Activated CD4-positive, alpha-beta T cell treated with anti-CD3 and anti-CD28 coated beads, Interleukin-2, amount 50 U/mL, for 4 hours (primary cell): ENCODE results near the gene KNCN.

ENCODE experiments used
- DNase-seq, 2 experiments: peaks; one replicate each; pipeline ENCODE4 v3.0.0-alpha.2; 2020

Gene KNCN

DNA sequence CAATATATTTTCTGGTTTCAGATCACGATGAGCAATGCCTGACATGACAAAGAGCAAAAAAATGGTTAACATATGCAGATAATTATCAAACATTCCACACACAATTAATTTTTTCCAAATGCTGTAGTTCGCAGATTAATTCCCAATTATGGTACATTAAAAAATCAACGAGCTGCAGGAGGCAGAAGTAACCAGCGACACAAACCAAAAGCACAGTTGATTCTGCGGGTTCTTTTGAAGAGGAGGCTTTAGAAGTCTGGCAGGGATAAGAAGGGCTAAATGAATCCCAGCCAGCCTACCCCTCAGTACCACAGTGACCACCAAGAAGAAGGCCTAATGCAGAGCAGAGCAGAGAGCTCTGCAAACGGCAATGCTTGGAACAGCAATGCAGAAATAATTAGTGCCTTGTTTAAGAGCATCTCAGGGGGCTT is 17.0 kb upstream of the KNCN start:
- no peak for DNase-seq

DNA sequence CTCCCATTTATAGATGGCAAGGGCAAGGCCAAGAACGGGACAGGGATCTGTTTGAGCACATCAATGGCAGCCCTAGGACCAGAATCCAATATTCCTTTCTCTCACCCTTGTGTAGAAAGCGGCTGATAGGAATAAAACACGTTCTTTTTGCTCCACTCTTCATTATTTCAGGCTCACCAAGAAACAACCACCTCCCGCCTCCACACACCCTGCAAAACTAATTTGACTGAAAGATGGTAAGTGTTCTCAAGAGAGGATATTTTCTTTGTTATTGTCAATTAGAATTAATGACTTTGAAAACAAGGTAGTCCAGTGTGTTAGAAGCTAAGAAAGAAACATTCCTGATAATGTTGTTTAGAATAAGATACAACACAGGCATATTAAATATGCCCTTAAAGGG is 11.9 kb upstream of the KNCN start:
- DNase-seq: no peak

DNA sequence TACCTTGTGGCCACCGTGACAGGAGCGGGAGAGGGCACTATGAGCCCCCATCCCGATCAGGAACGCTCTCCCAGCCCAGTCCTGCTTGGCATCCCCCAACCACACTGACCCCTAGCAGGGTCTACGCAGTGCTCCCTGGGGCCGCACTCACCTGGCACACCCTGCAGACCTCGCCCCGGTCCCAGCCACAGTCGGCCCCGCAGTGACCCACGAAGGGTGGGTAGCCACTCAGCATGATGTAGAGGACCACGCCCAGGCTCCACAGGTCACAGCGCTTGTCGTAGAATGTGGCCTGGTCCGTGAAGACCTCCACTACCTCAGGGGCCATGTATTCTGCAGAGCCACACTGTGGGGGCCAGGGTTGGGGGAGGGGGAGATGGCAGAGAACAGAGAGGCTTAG is 11.1 kb upstream of the KNCN start:
- DNase-seq: no peak

DNA sequence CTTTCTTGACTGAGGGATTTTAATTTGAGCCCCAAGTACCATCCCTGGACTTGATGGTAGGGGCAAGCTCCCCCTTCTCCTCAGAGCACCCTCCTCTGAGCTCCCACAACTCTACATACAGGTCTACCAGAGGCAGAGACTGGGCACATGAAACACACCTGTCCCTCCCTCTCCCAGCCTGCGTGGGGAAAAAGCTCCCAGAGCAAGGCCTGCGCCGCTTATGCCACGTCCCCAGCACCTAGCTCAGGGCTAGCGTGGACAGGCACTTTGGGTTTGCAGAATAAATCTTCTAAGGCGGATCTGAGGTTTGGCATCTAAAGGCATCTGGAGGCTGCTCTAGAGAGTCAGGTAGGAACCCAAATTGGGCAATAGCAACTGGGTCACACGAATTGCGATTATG is 7.5 kb upstream of the KNCN start:
- DNase-seq: no peak

DNA sequence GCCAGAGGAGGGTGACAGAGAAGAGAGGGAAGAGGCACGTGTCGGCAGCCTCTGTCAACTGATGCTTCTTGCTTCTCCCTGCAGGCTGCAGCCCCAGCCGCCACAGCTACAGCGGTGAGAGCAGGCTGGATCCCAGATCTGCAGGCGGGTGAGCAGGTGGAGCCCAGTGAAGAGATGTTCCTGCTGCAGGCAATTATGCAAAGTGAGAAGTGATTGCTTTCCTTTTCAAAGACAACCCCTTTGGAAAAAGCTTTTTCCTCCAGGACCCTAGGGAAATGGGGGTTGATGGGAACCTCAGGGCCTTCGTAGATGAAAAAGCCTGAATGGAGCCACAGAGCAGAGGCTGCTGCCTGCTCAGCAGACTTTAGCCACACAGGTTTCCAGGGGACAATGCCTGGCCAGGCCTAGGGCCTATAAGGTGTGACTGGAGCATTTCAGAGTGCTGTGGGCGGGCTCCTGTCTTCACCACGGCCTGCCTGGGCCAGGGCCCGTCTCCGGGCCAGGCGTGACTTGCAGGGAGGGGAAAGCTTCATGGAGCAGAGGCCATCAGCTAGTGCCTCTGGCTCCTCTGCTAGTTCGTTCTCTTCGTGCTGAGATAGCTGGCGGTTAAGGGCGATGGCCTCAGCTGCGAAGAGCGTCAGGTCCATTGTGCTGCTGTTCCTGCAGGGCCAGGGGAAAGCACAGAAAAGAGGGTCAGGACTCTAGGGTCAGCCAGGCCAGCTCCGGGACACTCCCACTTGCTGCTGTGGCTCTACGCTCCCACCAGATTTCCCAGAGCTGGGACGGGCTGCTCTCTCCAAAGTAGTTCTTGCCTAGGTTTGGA is 6.9 kb upstream of the KNCN start:
- no peak for DNase-seq

DNA sequence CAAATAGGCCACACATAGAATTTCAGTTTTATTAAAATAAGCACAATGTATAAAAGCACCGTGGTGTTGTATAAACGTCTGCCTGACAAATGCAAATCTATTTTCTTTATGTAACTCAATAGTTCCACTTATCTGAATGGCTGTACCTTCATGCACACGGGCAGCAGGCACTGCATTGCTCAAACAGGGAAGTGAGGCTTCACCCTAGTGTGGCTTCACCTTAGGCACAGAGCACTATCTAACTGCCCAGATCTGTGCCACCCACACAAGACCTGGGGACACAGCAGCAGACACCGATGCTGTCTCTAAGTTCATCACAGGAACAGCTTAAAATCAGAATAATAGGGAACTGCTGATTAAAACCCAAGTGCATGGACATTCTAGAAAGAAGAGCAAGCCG is 6.0 kb upstream of the KNCN start:
- DNase-seq: no peak

DNA sequence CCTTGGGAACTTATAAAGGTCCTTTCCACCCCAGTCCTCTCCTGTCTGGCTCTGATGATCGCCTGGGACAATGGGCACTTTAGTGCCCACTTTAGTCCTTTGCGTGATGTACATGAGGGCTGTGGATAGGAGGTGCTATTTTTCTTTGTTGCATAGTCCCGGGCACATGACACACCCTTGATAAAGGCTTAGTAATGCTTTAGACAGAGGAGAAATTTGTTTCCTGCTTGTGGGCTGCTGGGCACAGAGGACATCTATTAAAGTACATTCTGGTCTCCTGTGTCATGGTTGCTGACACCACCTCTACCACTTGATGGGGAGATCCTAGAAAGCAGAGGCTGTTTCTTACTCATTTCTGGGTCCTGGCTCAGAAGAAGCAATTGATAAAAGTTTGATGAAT is 5.4 kb upstream of the KNCN start:
- no peak for DNase-seq

DNA sequence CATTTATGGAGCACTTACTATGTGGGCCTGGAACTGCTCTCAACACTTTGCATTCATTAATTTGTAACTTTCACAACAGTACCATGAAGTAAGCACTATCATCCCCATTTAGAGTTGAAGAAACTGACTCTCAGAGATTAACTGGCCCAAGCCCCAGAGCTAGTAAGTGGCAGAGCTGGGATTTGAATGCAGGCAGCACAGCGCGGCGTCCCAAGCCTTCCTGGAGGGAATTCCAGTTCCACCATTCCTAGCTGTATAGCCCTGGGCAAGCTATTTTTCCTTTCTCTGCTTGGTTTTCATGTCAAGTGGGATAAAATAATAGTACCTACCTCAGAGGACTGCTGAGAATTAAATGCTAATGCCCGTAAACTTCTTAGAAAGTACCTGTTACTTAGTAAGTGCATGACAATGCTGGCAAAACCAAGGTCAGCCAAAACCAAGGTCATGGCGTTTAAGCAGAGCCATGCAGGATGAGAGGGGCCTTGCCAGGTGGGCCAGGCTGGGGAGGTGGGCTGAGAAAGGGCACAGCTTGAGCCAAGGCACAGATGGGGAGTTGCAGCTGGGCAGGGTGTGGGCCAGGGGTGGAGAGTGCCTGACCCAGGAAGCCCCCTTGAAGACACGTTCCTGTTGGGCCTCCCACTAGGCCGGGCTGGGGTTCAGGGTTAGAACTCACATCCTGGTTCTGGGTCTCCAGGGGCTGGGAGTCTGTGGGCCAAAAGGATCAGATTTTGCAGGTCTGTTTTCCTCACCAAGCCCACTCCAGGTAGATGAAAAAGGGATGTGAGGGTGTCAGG is 4.6 kb upstream of the KNCN start:
- no peak for DNase-seq

DNA sequence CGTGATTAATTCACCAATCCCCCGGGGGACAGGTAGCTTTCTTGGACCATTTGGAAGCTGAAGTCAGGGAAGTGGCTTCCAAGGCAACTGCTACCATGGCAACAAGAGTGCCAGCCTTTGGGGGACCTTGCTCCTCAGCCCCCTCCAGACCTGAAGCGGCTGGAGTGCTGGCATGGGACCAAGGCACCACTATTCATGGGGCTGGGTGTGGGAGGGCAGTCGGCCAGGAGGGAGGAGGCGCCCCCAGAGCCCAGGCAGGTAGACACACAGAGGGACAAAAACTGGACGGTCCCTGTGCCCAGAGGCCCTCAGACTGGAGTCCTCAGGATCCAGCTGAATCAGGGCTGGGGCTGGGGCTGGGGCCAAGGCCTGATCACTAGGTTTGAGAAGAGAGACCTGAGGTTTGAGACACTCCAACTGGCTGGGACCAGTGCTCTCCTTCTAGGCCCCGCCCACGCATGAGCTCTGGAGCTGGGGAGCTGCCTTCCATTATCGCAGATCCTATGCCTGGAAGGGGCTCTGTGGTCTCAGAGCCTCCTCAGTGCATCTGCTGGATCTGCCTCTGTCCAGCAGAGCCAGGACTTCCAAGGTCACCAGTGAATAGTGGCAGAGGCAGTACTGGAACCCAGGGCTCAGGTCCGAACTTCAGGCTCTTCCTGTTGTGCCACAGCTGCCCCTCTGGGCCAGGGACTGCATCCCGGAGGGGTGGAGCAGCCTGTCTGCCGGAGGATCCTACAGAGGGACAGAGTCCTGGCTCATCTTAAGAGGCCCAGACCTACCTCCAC is 3.3 kb upstream of the KNCN start:
- DNase-seq: no peak

DNA sequence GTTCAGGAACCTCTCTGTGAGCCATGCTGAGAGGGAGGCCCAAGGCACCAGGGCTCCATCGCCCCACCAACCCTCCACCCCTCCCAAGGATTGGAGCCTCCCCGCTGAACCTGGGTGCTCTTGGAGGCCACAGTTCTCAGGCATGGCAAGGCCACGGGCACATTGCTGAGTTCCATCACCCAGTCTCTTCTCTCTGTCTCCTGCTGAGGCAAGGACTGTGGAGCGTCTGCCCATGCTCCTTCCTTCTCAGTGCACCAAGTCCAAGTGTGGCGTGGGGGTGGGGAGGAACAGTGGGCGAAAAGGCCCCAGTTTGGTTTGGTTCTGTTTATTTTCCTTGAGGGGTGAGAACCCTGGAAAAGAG is 2.8 kb upstream of the KNCN start:
- DNase-seq: no peak

DNA sequence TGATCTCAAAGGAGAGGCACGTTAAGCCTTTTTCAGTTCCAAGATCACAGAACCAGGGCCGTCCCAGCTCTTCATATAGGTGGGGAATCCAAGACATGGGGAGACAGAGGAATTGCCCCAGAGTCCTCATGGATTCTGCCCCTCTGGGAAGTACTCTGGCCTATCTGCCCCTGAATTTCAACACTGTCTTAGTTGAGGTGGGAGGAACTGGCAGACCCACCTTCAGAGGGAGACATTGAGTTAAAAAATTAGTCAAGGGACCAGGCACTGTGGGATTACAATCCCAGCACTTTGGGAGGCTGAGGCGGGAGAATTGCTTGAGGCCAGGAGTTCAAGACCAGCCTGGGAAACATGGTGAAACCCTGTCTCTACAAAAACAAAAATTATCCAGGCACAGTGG is 2.1 kb upstream of the KNCN start:
- DNase-seq: no peak

DNA sequence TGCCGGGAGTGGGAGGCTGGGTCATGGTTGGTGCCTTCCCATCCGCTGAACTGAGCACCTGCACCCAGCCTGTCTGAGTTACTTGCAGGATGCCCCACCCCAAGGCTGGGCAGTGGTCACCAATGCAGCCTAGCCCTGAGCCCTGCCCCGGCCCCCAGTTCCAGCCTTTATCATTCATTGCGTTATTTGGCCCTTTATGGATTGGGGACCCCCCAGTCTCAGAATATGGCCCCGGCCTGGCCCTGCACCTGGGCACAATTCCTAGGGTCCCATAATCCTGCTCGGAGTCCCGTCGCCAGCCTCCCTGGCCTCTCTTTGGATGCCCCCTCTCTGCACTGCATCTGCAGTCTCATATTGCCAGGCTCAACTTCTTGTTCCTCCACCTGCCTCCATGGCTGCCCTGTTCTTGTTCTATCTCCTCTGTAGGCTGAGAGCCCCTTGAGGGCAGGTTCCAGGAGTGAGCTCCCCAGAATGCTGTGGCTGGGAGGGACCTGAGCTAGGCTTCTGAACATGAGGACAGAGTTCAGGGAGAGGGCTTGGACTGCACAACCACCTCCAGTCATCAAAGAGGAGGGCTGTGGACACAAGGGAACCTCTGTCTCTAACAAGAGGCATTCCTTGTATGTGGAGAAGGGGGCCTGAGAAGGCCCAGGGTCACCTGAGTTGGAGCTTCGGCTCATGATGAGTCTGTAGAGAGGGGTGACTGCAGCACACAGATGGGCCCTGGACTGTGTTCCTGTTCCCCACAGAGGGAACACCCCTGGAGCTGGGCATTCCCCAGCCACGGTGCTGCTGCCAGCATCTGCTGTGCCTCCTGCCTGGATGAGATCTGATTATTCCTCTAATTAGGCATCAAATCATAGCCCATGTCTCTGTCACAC is 1.1 kb upstream of the KNCN start:
- no peak for DNase-seq

DNA sequence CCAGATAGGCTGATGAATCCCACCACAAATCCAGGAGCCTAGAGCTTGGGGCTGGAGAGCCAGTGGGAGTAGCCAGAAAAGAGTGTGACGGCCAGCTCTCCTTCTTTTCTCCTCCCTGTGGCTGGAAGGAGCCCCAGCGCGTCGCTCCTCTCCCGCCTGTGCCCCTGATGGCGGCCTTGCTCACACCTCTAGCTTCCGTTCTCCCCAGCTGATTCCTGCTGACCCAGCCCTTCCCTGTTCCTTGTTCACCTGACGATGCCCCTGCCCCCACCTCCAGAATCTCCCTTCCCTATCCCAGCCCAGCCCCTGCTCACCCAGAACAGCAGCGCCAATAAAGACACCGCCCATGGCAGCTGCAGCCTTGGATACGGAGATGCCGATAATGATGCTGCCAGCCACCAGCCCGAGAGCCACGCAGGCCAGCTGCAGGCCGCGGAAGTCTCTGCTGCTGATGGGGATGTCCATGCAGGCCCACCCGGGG is 656 bp downstream of the KNCN start:
- no peak for DNase-seq

DNA sequence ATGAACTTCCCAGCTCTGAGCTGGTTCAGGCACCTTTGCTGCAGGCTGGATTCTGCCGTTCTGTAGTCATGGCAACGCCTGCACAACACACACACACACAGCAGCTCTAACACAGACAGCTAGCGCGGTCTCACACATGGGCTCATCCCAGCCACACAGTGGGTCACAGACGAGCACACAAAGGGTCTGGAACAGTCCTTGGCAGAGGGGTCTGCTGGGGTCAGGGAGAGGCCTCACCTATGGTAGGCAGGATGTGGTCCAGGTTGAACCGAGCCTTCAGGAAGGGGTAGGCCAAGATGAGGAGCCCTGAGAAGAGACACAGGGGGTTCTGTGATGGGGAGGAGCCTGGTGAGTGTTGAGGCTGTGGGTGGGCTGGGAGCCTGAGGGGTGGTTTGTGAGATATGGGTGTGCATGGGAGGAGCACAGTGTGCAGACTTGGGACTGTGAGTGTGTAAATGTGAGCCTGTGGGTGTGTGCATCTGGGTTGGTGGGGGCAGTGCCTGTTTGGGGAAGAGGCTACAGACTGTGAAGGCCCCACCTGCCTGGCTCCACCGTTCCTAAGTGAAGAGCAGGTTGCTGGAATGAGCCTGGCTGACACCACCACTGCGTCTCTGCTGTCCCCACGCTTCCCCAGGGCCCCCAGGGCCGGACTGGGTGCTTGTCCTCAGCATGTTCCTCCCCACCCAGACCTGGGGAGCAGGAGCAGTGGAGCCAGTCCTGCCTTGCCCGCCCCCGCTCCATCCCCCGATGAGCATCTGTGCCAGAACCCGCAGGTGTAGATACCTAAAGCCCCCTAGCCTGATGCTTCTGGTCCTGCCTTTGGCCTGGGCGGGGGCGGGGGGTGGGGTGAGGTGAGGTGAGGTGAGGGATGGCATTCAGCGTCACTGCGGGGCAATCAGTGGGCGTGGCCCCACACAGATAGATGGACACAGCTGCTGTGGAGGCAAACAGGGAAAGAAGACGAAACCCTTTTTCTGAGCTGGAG is 1.5 kb downstream of the KNCN start:
- no peak for DNase-seq

DNA sequence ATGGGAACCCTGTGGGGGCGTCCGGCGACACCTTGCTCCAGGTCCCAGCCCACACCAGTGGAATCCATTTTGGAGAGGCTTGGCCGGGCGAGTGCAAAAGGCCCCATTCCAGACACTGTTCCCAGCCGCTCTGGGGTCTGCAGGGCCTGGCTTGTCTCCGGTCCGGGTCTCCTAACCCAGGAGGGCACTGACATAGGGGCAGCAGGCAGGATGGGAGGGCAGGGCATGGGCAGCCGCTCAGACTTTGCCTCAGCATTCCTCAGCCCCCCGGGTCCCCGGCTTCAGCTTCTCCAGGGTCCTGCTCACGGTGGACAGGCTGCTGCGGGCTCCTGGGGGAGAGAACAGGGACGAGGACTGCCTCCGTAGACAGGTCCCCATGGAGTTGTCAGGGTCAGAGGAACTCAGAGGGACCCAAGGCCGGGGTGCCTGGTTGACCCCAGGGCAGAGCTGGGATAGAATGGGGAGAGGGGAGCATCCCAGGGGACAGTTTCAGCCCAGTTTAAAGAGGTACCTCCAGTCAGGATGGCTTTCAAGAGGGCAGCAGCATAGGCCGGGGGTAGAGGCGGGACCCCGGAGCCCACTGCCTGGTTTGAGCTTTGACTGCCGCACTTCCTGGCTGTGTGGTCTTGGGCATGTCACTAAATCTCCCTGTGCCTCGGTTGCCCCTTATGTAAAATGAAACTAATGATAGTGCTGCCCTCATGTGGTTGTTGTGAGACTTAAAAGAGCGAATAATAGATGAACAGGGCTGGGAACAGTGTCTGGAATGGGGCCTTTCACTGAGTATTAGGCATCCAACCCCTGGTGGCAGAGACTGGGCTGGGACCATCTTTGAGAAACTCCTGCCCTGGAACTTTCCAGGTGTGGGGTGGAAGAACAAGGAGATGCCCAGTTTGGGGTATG is 3.7 kb downstream of the KNCN start:
- no peak for DNase-seq

DNA sequence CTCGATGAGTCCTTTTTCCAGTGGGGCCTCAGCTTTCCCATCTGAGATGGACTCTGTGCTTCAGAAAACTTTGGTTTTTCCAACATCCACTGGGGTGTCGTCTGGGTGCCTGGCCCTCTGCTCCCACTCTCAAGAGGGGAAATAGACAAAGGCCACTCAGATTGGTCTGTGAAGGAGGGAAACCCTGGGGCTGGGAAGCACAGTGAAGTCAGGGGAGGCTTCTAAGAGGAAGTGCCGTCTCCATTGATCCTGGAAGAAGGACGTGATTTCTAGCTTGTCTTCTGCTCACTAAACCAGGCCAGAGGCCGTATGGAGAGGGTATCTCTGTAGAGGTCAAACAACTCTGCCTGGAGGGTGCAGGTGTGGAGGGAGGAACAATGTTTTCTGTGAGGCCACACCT is 5.2 kb downstream of the KNCN start:
- DNase-seq: no peak

DNA sequence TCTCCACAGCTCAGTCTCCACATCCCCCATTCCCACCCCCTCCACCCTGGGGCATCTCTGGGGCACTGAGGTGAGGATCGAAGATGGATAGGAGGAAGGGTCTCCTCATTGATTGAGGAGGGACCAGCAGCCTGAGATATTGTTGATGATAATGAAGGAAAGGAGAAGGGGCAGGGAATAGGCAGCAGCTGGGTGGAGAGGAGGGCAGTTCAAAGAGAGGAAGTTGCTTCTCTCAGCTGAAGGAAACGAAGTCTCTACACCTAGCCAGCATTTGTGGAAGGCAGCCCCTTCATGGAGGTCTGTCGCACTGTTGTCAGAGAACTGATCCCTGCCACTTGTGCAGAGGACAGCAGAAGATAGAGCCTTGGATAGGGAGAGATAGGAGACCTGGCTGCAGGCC is 5.7 kb downstream of the KNCN start:
- DNase-seq: no peak

DNA sequence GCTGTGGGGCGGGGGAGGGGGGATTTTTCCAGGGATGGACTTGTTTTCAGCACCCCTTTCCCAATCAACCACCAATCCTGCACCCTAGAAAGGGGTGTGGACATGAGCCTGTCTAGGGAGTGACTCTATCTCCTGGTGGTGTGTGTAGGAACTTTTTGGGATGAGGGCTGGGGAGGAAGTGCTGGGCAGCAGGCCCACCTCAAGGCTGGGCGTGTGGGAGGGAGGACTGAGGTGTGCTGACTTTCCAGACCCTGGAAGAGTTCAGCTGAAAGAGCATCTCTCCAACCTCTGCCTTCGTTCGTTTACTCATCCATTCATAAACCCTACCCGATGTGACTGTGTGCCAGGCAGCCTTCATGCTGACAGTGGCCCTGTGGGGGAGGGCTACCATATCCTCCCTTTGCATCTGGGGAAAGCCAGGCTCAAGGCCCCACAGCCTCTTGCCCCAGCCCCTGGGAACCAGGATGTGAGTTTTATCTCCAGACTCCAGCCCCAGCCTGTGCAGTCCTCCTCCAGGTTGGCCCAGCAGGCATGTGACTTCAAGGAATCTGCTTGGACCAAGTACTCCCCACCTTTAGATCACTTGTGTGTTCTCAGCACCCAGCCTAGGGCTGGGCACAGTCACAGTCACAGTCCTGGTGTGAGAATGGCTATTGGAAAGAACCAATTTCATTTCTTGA is 6.7 kb downstream of the KNCN start:
- DNase-seq: no peak

DNA sequence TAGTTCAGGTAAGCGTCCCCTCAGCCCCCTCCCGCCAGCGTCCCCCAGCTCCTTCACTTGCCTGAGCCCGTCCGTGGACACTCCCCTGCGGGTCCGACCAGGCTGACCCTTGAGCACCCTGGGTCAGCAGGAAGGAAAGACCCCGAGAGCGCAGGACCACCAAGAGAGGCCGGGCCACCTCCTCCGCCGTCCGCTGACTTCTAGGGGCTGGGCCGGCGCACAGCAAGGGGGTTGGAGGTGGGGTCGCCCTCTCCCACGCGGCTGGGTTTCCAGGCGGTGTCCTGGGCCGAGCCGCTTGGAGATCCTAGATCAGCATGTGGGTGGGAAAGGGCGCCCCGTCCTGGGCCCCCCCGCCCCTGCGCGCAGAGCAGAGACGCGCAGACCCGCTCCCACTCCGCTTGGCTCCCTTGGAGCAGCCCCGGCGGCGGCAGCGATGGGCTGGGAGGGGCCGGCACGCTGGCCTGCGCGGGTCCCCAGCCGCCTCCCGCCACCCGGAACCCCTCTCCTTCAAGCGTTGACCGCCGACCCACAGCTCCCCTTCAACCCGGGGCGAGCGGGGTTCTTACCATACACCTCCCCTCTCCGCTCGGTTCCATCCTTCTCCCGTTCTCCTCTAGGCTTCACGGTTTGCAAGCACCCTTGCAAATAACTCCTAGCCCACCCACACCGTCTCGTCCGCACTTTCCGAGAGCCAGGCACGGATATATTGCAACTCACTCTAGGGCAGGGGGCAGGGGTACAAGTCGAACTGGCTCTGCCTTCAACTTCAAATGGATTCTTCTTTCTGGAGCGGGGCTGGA is 7.5 kb downstream of the KNCN start:
- DNase-seq: no peak
